ENCODE results near the gene HOGA1.

The HOGA1 gene

DNA sequence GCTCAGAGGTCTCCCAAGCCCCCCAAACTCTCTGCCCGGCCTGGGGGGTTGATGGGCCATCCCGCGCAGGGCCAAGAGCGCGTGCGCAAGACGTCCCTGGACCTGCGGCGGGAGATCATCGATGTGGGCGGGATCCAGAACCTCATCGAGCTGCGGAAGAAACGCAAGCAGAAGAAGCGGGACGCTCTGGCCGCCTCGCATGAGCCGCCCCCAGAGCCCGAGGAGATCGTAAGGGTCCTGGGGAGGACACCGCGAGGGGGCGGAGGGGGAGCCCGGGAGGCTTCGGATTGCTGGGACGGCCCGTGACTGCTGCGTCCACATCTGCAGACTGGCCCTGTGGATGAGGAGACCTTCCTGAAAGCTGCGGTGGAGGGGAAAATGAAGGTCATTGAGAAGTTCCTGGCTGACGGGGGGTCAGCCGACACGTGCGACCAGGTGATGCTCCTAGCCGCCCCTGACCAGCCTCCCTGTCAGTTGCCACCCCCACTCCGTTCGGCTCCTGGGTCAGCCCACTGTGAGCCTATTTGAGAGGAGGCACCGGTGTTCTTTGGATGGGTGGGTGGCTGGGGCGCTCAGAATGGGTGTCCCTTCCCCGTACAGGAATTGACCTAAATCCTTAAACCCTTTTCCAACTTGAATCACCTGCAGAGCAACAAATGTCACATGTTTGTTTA lies 5.9 kb upstream of the HOGA1 start:
- DNase-seq (ENCODE audit: low read depth in 3 of 3, low spot score in 1 of 3), result no peak

DNA sequence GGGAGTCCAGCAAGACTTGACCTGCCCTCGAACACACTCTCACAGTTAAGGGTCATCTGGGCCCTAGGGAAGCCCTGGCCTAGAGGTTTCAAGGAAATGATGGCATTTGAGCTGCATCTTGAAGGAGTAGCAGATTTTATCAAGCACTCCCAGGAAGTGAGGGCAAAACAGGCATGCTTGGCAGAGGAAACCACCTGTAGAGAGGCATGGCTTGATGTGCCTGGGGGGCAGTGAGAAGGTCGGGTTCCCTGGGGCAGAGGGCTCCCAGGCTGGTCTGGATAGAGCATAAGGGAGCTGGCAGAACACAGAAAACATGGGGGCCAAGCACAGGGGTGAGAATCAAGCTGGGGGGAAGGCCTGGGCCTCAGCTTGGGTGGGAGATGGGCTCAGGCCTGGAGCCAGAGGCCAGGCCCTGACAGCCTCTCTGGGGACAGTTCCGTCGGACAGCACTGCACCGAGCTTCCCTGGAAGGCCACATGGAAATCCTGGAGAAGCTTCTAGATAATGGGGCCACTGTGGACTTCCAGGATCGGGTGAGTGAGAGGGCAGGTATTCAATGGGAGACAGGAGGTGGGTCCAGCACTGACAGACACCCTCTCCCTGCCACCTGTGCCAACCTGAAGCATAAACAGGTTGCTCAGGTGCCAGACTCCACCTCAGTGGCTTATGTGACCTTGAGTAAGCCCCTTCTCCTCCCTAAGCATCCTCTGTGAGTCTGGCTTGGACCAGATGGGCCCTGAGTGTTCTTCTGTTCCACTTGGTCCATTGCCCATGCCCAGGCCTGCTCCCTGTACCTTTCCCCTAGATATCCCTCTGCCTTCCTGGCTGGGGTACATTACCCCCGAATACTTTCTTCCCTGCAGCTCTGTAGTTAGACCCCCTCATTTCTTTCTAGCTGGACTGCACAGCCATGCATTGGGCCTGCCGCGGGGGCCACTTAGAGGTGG lies 3.5 kb upstream of the HOGA1 start:
- no peak for DNase-seq (ENCODE audit: low read depth in 3 of 3, low spot score in 1 of 3)

DNA sequence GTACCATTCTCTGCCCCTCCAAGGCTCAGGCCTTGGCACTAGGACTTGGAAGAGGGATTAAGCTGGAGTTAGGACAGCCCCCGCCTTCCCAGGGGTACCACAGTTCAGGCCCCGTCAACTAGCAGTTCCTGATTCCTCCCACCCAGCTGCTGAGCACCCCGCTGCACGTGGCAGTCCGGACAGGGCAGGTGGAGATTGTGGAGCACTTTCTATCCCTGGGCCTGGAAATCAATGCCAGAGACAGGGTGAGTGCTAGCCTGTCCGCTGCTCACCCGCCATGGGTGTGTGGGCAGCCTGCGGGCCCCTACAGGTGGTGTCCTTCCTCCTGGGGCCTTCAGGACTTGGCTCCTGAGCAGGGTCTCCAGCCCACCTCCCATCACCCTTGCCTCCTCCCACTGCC lies 2.0 kb upstream of the HOGA1 start:
- DNase-seq (ENCODE audit: low read depth in 3 of 3, low spot score in 1 of 3), result no peak

DNA sequence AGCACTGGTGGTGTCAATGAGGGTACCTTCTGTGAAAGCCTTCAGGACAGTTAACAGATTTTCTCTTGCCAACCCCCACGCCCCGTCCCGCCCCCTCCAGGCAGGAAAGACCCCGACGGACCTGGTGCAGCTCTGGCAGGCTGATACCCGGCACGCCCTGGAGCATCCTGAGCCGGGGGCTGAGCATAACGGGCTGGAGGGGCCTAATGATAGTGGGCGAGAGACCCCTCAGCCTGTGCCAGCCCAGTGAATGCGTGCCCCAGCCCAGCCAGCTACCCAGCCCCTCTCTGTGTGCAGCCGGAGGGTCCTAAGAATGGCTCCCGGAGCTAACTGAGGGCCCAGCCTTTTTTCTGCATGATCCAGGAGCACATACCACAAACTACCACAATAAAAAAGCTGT lies 713 bp upstream of the HOGA1 start:
- no peak for DNase-seq (ENCODE audit: low read depth in 3 of 3, low spot score in 1 of 3)

DNA sequence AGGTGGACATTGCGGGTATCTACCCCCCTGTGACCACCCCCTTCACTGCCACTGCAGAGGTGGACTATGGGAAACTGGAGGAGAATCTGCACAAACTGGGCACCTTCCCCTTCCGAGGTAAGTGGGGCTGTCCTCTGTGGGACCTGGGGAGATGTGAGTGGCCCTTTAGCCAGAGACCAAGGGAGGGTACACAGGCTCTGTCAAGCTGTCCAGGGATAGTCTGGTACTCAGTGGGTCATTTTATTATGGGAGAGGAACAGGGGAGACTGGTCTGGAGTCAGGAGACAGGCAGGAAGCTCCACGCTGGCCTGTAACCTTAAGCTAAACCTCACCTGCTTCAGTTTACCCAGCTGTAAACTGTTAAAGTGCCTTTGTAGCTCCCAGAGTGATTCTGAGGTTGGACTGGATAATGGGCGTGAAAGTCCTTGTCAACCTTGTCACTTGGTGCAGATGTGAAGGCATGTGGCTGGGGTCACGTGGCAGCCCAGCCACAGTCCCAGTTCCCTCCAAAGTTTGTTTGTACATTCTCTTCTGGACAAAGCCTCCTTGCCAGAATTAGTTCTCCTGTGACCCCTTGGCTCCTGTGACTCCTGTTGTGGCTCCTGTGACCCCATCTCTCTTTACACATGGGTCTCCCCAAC lies 729 bp downstream of the HOGA1 start:
- DNase-seq (ENCODE audit: low read depth in 3 of 3, low spot score in 1 of 3), result no peak

DNA sequence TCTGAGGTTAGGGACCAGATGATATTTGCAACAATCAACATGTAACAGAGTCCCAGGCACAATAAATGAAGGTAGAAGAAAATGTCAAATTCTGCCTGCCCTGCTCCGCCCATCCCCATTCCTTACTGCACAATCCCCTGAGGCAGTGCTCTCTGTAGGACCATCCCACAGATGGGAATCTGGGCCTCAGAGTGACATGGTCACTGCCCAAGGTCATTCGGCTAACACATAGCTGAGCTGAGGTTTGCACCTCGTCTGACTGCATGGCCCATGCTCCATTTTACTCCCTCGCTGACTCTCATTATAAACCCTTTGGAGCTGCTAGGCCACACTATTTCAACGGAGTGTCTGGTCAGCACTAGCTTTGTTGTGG lies 1.2 kb downstream of the HOGA1 start:
- no peak for DNase-seq (ENCODE audit: low read depth in 3 of 3, low spot score in 1 of 3)

DNA sequence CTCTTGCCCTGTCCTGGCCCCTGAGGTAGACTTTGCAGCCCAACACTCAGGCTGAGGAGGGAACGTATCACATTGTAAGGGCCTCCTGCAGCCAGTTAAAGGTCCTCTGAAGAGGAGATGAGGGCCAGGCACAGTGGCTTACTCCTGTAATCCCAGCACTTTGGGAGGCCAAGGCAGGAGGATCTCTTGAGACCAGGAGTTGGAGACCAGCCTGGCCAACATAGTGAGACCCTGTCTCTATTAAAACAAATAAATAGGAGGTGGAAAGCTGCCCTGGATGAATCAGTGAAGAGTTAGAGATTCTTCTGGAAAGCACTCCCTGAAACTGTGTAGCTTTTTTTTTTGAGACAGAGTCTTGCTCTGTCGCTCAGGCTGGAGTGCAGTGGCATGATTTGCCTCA lies 3.0 kb downstream of the HOGA1 start:
- DNase-seq (ENCODE audit: low read depth in 3 of 3, low spot score in 1 of 3), result no peak

DNA sequence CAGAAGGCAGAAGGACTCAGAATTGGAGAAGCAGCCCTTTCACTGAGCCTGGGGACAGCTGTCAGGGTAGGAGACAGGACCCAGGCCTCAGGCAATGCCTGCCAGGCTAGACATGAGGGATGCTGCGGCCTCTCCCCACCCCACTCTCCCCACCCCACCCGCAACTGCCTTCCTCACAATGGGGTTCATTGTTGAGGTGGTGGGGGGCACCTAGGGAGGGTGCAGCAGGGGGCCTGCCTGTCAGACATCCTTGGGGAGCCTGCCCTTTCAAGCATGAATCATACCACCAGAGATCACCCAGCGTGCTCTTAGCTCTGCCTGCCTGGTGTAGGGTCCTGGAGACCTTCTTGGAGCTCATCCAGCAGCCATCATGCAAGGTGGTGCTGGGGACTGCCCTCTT lies 5.3 kb downstream of the HOGA1 start, which contains the start of gene C10orf62:
TSS of gene C10orf62 (plus strand) at position 243 of the 400 bp plus-strand sequence. CDS start 177 bp downstream, outside the sequence.
- no peak for DNase-seq (ENCODE audit: low read depth in 3 of 3, low spot score in 1 of 3)

DNA sequence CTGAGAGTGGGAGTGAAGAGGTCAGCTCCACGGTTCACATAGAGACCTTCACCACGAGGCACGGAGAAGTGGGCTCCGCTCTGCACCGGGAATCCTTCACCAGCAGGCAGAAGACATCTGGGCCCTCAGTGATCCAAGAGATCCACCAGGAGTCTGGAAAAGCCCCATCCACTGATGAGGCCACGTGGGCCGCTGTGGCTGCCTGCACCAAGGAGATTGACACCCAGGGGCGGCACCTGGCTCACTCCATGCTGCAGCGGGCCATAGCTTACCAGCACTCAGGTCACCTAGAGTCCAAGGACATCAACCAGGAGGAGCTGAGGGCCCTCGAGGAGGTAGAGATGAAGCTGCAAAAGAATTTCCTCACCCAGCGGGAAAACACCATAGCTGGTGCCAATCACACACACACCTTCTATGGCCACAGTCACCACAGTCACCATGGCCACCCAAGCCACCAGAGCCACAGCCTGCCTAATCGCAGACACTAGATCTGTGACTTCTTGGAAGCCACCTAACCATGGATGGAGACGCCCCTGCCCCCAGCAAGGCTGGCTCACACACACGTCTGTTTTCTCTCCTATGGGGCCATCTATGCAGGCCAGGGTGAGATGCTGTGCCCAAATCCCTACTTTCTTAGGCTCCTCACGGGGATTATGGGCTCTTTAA lies 6.0 kb downstream of the HOGA1 start:
- DNase-seq (ENCODE audit: low read depth in 3 of 3, low spot score in 1 of 3), result no peak

DNA sequence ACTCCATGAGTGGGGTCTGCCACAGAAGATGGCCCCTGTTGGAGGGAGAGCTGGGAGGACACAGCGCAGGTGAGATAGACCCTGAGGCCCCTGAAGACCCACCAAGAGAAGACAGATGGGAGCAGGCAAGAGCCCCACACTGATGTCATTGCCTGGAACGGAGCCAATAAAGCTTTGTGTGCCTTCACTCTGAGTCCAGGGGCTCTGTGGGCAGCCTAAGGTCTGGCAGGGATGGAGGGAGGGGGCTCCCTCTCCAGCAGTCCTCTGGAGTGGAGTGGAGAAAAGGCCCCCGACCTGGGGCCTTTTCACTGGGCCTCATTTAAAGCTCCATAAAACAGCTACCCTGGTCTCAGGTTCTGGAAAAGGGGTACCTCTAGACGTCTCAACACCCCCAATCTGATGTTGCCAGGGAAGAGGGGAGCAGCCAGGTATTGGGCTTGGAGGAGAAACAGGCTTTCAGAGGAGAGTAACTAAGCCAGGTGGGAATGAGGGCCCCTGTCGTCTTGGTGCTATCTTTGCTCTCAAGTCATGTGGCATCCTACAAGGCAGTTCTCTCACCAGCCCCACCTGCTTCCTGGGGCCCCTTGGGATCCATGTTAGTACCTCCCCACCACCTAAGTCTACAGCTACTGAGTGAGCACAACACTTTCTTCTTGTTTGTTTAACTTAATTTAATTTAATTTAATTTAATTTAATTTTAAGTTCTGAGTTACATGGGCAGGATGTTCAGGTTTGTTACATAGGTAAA lies 6.7 kb downstream of the HOGA1 start:
- no peak for DNase-seq (ENCODE audit: low read depth in 3 of 3, low spot score in 1 of 3)

DNA sequence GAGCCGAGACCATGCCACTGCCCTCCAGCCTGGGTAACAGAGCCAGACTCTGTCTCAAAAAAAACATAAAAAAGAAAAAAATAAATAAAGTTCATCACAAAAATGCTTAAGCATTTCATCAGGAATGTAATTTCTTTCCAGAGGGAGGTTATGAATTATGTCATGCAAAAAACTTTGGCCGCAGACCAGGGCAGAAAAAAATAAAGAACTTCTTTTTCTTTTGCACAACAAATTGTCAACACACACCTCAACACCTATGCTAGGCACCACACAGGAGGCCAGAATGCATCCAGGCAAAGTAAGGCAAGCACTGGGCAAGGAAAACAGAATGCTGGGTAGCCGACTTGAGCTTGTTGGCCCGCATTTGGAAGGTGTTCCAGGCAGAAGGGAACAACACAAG lies 9.2 kb downstream of the HOGA1 start:
- no peak for DNase-seq (ENCODE audit: low read depth in 3 of 3, low spot score in 1 of 3)

DNA sequence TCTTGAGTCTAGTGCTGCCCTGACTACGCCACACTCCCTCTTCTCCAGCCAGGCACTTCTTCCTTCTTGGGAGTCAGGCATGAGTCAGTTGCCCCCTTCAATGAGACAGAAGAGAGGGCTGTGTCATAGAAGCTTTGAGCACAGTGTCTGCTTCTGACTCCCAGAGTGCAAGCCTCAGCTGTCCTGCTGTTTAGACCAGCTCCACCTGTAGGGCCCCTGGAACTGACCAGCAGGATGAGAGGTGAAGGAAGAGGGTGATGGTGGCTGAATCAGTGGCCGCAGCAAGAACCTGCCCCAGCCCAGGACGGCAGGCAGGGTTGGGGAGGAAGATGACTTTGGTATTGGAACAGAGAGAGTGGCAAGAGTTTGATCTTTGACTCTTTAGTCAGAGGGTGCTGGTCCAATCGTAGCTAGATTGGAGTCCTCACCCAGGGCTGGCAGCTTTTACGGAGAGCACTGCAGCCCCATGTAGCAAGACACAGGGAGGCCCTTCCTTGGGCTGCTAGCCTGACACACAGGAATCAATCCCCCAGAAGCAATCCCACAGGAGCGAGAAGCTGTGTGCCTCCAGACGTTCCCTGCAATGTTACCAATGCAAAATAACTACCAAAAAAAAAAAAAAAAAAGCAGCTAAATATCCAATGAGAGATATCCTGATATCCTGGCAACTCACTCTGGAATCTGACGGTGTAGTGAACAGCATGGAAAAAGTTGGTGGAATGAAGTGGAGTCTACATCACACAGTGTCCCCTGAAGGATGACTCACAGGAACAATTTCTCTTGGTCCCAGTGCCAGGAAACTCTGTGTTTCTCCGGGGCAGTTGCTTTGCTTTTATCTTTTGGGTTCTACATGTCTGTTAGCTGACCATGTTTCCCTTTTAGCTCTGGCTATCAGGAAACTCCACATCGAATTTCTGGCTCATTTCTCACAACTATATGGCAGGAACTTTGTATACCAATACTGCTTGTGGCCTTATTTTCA lies 12.2 kb downstream of the HOGA1 start:
- DNase-seq (ENCODE audit: low read depth in 3 of 3, low spot score in 1 of 3), result no peak

DNA sequence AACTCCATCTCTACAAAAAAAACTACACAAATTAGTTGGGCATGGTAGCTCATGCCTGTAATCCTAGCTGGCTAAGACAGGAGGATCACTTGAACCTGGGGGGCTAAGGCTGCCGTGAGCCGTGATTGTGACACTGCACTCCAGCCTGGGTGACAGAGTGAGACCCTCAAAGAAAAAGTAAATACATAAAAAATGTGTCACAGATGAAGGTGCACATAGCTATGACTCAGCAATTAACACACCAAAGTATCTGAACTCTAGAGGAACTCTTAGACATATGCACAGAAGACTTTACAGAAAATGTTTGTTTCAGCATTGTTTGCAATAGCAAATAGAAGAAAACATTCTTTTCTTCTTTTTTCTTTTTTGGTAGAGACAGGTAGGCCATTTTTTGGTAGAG lies 13.6 kb downstream of the HOGA1 start:
- no peak for DNase-seq (ENCODE audit: low read depth in 3 of 3, low spot score in 1 of 3)

DNA sequence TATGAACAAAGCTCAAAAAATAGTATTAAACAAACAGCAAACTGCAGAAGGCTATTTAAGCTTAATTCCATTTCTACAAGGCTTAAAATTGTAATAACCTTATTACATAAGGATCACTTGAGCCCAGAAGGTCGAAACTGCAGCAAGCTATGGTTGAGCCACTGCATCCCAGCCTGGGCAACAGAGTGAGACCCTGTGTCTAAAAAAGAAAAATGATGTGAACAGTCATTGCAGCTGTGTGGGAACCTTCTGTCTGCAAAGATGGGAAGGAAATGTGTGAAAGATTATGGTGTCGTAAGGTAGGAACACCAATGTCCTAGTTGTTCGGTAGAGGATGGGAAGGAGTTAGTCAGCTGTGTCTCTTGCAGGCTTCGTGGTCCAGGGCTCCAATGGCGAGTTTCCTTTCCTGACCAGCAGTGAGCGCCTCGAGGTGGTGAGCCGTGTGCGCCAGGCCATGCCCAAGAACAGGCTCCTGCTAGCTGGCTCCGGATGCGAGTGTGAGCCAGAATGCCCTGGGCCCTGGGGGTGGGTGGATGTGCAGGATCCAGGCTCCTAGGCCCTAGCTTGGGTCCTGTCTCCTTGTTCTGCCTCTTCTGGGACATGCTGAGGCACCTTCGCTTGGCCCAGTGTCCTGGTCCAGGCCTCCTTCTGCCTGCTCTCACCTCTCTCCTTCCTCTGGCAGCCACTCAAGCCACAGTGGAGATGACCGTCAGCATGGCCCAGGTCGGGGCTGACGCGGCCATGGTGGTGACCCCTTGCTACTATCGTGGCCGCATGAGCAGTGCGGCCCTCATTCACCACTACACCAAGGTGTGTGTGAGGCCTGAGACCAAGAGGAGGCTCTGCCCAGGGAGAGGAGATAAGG lies 14.4 kb downstream of the HOGA1 start:
- DNase-seq (ENCODE audit: low read depth in 3 of 3, low spot score in 1 of 3), result no peak

DNA sequence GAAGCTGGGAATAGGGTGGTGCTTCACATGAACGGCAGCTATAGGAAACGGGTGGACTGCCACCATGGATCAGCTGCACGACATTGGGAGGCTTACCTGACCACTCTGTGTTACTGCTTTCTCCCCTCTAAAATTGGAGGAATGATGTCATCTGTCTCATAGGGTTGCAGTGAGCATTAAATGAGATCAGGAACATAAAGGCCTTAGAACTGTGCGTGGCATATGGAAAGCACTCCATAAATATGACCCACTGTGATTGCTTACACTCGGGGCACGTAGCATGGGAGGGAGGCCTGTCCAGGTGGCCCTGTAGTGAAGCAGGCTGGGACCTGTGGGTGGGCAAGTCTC lies 15.1 kb downstream of the HOGA1 start:
- no peak for DNase-seq (ENCODE audit: low read depth in 3 of 3, low spot score in 1 of 3)

DNA sequence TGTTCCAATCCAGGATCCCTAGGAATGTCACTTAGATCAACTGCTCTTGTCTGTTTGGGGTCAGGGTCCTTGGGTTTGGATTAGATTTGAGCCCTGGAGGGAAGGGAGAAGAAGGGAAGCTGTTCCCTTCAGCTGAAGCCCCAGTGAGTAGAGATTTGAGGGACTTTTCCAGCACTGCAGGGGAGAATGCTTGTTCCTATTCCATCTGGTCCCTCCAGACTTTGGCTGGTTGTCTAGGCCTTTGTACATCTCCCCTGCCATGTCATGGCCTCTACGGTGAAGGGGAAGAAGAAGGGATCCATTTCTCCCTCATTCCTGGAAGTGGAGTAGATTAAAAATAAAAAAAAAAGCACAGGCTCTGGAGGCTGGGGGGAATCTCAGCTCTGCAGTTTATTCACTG lies 16.4 kb downstream of the HOGA1 start:
- DNase-seq (ENCODE audit: low read depth in 3 of 3, low spot score in 1 of 3), result no peak

DNA sequence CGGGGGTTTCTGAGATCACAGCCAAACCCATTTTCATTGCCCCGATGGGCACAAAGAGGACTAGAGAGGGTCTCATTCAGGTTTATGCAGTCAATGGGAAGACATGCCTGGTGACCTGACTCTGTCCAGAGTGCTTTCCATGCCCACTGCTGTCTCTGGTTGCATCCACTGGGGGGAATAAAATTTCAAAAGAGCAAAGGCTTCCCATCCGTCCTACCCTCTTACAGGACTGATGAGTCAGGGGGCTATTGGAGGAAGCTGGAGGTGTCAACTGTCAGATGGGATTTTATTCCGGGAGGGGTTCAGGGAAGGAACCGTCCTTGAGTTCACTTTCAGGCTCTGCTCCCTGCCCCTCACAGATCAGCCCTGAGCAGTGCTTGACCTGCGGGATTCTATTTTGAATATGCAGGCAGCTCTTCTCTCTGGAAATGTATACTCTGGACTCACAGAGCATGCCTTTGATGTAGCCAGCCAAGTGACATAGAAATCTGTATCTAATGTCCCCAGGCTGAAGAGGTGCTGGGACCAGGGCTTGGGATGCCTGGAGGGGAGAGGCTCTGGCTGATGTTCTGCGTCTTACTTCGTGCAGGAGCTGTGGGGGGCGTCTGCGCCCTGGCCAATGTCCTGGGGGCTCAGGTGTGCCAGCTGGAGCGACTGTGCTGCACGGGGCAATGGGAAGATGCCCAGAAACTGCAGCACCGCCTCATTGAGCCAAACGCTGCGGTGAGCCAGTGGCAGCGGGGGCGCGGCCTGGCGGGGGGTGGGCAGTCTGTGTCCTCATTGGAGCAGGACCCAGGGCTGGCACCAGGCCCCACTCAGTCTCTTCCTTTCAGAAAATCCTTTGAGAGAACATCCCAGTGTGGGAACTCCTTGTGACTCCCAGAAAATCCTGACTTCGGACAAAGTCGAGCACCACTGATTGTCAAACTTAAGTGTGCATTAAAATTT lies 17.4 kb downstream of the HOGA1 start:
- no peak for DNase-seq (ENCODE audit: low read depth in 3 of 3, low spot score in 1 of 3)
